OCI-LY7 (cell line): Measurements from ENCODE around the gene PAEP. TPM values are rescaled to one million over a fixed set of nuclear protein-coding genes. Genes with fewer than 3 reads are reported as not detected.

ENCODE experiments used
- Bru-seq: library from RNA; stranded (reverse); fragments of 400-500 nt; gene quantifications from one replicate; lab custom pipeline; 2021; lab: Mats Ljungman, UMichigan
- BruChase-seq, 2 experiments: library from RNA; stranded (reverse); fragments of 400-500 nt; gene quantifications; one replicate each; lab custom pipeline; 2021; lab: Mats Ljungman, UMichigan
- BruUV-seq: library from RNA; stranded (reverse); fragments of 400-500 nt; replicated peaks from 2 replicates; lab custom pipeline; 2021; lab: Mats Ljungman, UMichigan
- CTCF ChIA-PET: fragments of 300-600 bp; sonication (Branson Sonifier 250); formaldehyde crosslinking; loops from one replicate; lab custom pipeline; 2022; ENCODE audit warnings: antibody characterized with exemption; ENCODE audit not compliant: unreplicated experiment; lab: Charles Lee
- POLR2A ChIA-PET: fragments of 300-600 bp; sonication (Branson Sonifier 250); formaldehyde crosslinking; loops from one replicate; lab custom pipeline; 2022; ENCODE audit warnings: antibody characterized with exemption; lab: Charles Lee
- DNase-seq: peaks from one replicate; pipeline ENCODE4 v3.0.0-alpha.2; 2015; ENCODE audit warnings: low spot score
- H2AFZ ChIP-seq: fragments of 200-600 bp; sonication (generic), shearing (Covaris generic); 2 replicates; pipeline ENCODE4 v1.6.1; 2014; ENCODE audit warnings: mild to moderate bottlenecking, antibody characterized with exemption, low read length, moderate library complexity
- H3K27ac ChIP-seq: fragments of 200-600 bp; sonication (generic); 2 replicates; pipeline ENCODE4 v1.5.1; 2014; ENCODE audit warnings: mixed run types, low read depth, mild to moderate bottlenecking, moderate library complexity, low read length, inconsistent platforms; ENCODE audit not compliant: poor library complexity, severe bottlenecking
- H3K36me3 ChIP-seq: fragments of 200-600 bp; sonication (generic); 2 replicates; pipeline ENCODE4 v1.6.1; 2014; ENCODE audit warnings: mild to moderate bottlenecking, antibody characterized with exemption, low read length, moderate library complexity, mixed read lengths; ENCODE audit not compliant: insufficient read depth
- H3K4me1 ChIP-seq: fragments of 200-600 bp; sonication (generic); 2 replicates; pipeline ENCODE4 v1.5.1; 2014; ENCODE audit warnings: mild to moderate bottlenecking, low read length; ENCODE audit not compliant: insufficient read depth, poor library complexity, severe bottlenecking
- H3K4me2 ChIP-seq: fragments of 200-600 bp; sonication (generic); 2 replicates; pipeline ENCODE4 v1.6.1; 2014; ENCODE audit warnings: mild to moderate bottlenecking, low read length
- H3K4me3 ChIP-seq: fragments of 200-600 bp; sonication (generic); 2 replicates; pipeline ENCODE4 v1.5.1; 2014; ENCODE audit warnings: mild to moderate bottlenecking, low read depth, low read length; ENCODE audit not compliant: poor library complexity, severe bottlenecking
- H3K79me2 ChIP-seq: fragments of 200-600 bp; sonication (generic); 2 replicates; pipeline ENCODE4 v1.6.1; 2016; ENCODE audit warnings: low read depth, mild to moderate bottlenecking, low read length, moderate library complexity, mixed read lengths; ENCODE audit not compliant: insufficient read depth
- H3K9me2 ChIP-seq: fragments of 200-600 bp; sonication (generic); 2 replicates; pipeline ENCODE4 v1.6.1; 2016; ENCODE audit warnings: mild to moderate bottlenecking, low read length, mixed read lengths; ENCODE audit not compliant: insufficient read depth
- H3K9me3 ChIP-seq: fragments of 200-600 bp; sonication (generic); 2 replicates; pipeline ENCODE4 v1.6.1; 2014; ENCODE audit warnings: mild to moderate bottlenecking, mixed run types, low read length, mixed read lengths
- H4K20me1 ChIP-seq: fragments of 200-600 bp; sonication (generic); 2 replicates; pipeline ENCODE4 v1.6.1; 2014; ENCODE audit warnings: mild to moderate bottlenecking, antibody characterized with exemption, low read length, moderate library complexity, mixed read lengths; ENCODE audit not compliant: insufficient read depth
- CTCF ChIP-seq: fragments of 200-600 bp; sonication (generic); conservative IDR thresholded peaks from 2 replicates; pipeline ENCODE4 v1.5.1; 2014; ENCODE audit warnings: mild to moderate bottlenecking, antibody characterized with exemption, low read length, moderate library complexity, mixed read lengths
- EZH2phosphoT487 ChIP-seq: fragments of 200-600 bp; sonication (generic); IDR thresholded peaks from 2 replicates; pipeline ENCODE4 v1.6.1; 2018; ENCODE audit warnings: low read depth, borderline replicate concordance, mild to moderate bottlenecking, mixed run types, antibody characterized with exemption, low read length, moderate library complexity, mixed read lengths
- intact Hi-C: fragments of 100-400 bp; cut with micrococcal nuclease; formaldehyde crosslinking; loops from one replicate; pipeline ENCODE4 v1.10.0; 2022; ENCODE audit not compliant: unreplicated experiment
- long read RNA-seq: library from polyadenylated mRNA; stranded (forward); transcript quantifications from one replicate; pipeline ENCODE4 v2.0.0, GENCODE V29; 2022
- total RNA-seq, 2 experiments: library from RNA; depleted of rRNA in 1 of 2; stranded (reverse); fragments of >200 nt in 1 of 2; shearing (Covaris generic) in 1 of 2; gene quantifications; 2 replicates each; pipeline ENCODE4 v1.2.3, GENCODE V29; 2014 to 2022

Gene PAEP
- total RNA-seq (2014; rRNA removed; shearing (Covaris generic)) (not detected in 2 replicates), total RNA-seq (2022) (not detected in 2 replicates), Bru-seq, nascent RNA (not detected), BruChase-seq, experiment 1, labeled RNA remaining after a 6-hour chase (not detected), BruChase-seq, experiment 2, labeled RNA remaining after a 2-hour chase (not detected)
- long read RNA-seq = 0 reads

GRCh38 chr9:135561391-135562234 is at the start of gene PAEP:
PAEP (plus strand) TSS chr9:135561756.
- ChIA-PET POLR2A (no interaction called here), CTCF (no interaction called here)
- H2AFZ ChIP-seq = no peak within 1 kb of the TSS
- H3K4me3 ChIP-seq = no peak within 1 kb of the TSS
- TF ChIP-seq CTCF (no peak), EZH2phosphoT487 (no peak)
- no peaks in the 10 kb centered on the region for H3K79me2 ChIP-seq
- intact Hi-C loops = no loop called here
- H3K27ac ChIP-seq = no peak within 1 kb of the TSS
- no peaks in the 10 kb centered on the region for H4K20me1 ChIP-seq
- no peaks in the 10 kb centered on the region for H3K4me1 ChIP-seq
- no peaks in the 10 kb centered on the region for H3K9me3 ChIP-seq
- H3K9me2 ChIP-seq = no peaks in the 10 kb centered on the region
- H3K36me3 ChIP-seq = no peaks in the 10 kb centered on the region
- no peak for DNase-seq
- H3K4me2 ChIP-seq = no peak within 1 kb of the TSS
- BruUV-seq = no TSS peak

- H3K36me3 ChIP-seq = no peaks in the 10 kb centered on the region
- no peaks in the 10 kb centered on the region for H3K9me2 ChIP-seq
- CTCF ChIA-PET = no interaction called here
- H4K20me1 ChIP-seq = no peaks in the 10 kb centered on the region
- no peaks in the 10 kb centered on the region for H3K79me2 ChIP-seq
- POLR2A ChIA-PET = no interaction called here
- BruUV-seq = no TSS peak
- intact Hi-C loops = no loop called here
- no peaks in the 10 kb centered on the region for H3K4me1 ChIP-seq
- no peak overlapping the region for H3K27ac ChIP-seq
- no peaks in the 10 kb centered on the region for H3K9me3 ChIP-seq
- TF ChIP-seq CTCF (no peak), EZH2phosphoT487 (no peak)
- H2AFZ ChIP-seq = no peak overlapping the region
- H3K4me2 ChIP-seq = no peak overlapping the region
- DNase-seq = no peak
- no peak overlapping the region for H3K4me3 ChIP-seq
Observed at GRCh38 chr9:135512241-135512603, 49.3 kb upstream of the PAEP start.

- H4K20me1 ChIP-seq = no peaks in the 10 kb centered on the region
- H3K79me2 ChIP-seq = no peaks in the 10 kb centered on the region
- no peaks in the 10 kb centered on the region for H3K36me3 ChIP-seq
- H3K27ac ChIP-seq = no peak overlapping the region
- no peak overlapping the region for H3K4me2 ChIP-seq
- DNase-seq = no peak
- intact Hi-C loops = no loop called here
- H3K9me2 ChIP-seq = no peaks in the 10 kb centered on the region
- H3K9me3 ChIP-seq = no peaks in the 10 kb centered on the region
- POLR2A ChIA-PET = no interaction called here
- H3K4me3 ChIP-seq = no peak overlapping the region
- H3K4me1 ChIP-seq = no peaks in the 10 kb centered on the region
- H2AFZ ChIP-seq = no peak overlapping the region
- TF ChIP-seq CTCF (no peak), EZH2phosphoT487 (no peak)
- BruUV-seq = no TSS peak
- CTCF ChIA-PET = no interaction called here
Observed at GRCh38 chr9:135512904-135513303, 48.7 kb upstream of the PAEP start.
